CD4-positive, alpha-beta T cell treated with Interferon alpha-2 for 1 hour (primary cell): ENCODE data around the gene ASPG.
"Not testable (repeated sequence)": the region's sequence is repeated elsewhere in the genome, so short reads cannot be mapped to it uniquely, and the experiment has no call there.

Experiments
- DNase-seq, 2 donors: peaks; one replicate each; pipeline ENCODE4 v3.0.0-alpha.2; 2020 to 2022

Gene ASPG

GRCh38 chr14:104150136-104151025 lies 64.9 kb downstream of the ASPG start:
- DNase-seq: no peak

GRCh38 chr14:104151026-104151381 lies 65.5 kb downstream of the ASPG start:
- DNase-seq: no peak

- DNase-seq: no peak
These were observed 66.2 kb downstream of the ASPG start for GRCh38 chr14:104151566-104152245.

GRCh38 chr14:104152246-104152575 lies 66.7 kb downstream of the ASPG start:
- DNase-seq: no peak

GRCh38 chr14:104152686-104153393 lies 67.3 kb downstream of the ASPG start:
- no peak for DNase-seq

GRCh38 chr14:104153394-104153755 lies 67.9 kb downstream of the ASPG start:
- not testable (repeated sequence) for DNase-seq

- no peak for DNase-seq
These were observed 68.7 kb downstream of the ASPG start for GRCh38 chr14:104154246-104154645.

GRCh38 chr14:104155513-104155912 lies 70.0 kb downstream of the ASPG start:
- DNase-seq: no peak

GRCh38 chr14:104156142-104156541 lies 70.6 kb downstream of the ASPG start:
- DNase-seq: no peak

GRCh38 chr14:104157016-104157928 lies 71.8 kb downstream of the ASPG start:
- DNase-seq: no peak

GRCh38 chr14:104158827-104159798 lies 73.6 kb downstream of the ASPG start:
- no peak for DNase-seq

GRCh38 chr14:104159990-104160389 lies 74.5 kb downstream of the ASPG start:
- no peak for DNase-seq

- no peak for DNase-seq
These were observed 76.3 kb downstream of the ASPG start for GRCh38 chr14:104161602-104162367.

GRCh38 chr14:104162495-104162894 lies 77.0 kb downstream of the ASPG start:
- no peak for DNase-seq

- DNase-seq: no peak
These were observed 78.0 kb downstream of the ASPG start for GRCh38 chr14:104163541-104163940.

- no peak for DNase-seq
These were observed 78.5 kb downstream of the ASPG start for GRCh38 chr14:104164041-104164440.

- DNase-seq: no peak
These were observed 79.0 kb downstream of the ASPG start for GRCh38 chr14:104164512-104164911.
